Uterus (tissue), 4 donors: ENCODE measurements around the gene SNCAIP. TPM values are rescaled to one million over a fixed set of nuclear protein-coding genes. Genes with fewer than 3 reads are reported as not detected.
"Not testable (repeated sequence)": the region's sequence is repeated elsewhere in the genome, so short reads cannot be mapped to it uniquely, and the experiment has no call there.

Source experiments
- DNase-seq, 2 donors: peaks; one replicate each; pipeline ENCODE4 v3.0.0-alpha.2; 2019 to 2020
- H3K27ac ChIP-seq, 2 donors: fragments of 200-600 bp; sonication (generic); 1 replicate in 1 of 2; 2 replicates in 1 of 2; pipeline ENCODE4 v1.5.1; 2016 to 2018
- H3K27me3 ChIP-seq, 2 donors: fragments of 200-600 bp; sonication (generic); one replicate each; pipeline ENCODE4 v1.5.1; 2018 to 2019; ENCODE audit warnings: control low read depth in 1 of 2
- H3K36me3 ChIP-seq, 2 donors: fragments of 200-600 bp; sonication (generic); one replicate each; pipeline ENCODE4 v1.5.1; 2019; ENCODE audit warnings: control low read depth in 1 of 2
- H3K4me1 ChIP-seq, 2 donors: fragments of 200-600 bp; sonication (generic); one replicate each; pipeline ENCODE4 v1.5.1; 2018 to 2019; ENCODE audit warnings: control low read depth in 1 of 2
- H3K4me3 ChIP-seq, 2 donors: fragments of 200-600 bp; sonication (generic); 1 replicate in 1 of 2; 2 replicates in 1 of 2; pipeline ENCODE4 v1.5.1; 2018 to 2019; ENCODE audit warnings: mild to moderate bottlenecking in 1 of 2
- H3K9me3 ChIP-seq, 2 donors: fragments of 200-600 bp; sonication (generic); one replicate each; pipeline ENCODE4 v1.5.1; 2019; ENCODE audit warnings: control low read depth in 1 of 2
- CTCF ChIP-seq, 4 experiments: fragments of 200-600 bp in 2 of 4; fragments of 450-650 bp in 2 of 4; sonication (generic) in 2 of 4; IDR thresholded peaks; one replicate each; pipeline ENCODE4 v1.5.1; 2016 to 2019; ENCODE audit warnings: antibody characterized with exemption in 4 of 4, mild to moderate bottlenecking in 2 of 4, moderate library complexity in 1 of 4
- POLR2A ChIP-seq, 2 donors: fragments of 450-650 bp; IDR thresholded peaks; one replicate each; pipeline ENCODE4 v1.6.1; 2016; ENCODE audit warnings: antibody characterized with exemption in 2 of 2, mild to moderate bottlenecking in 1 of 2, moderate library complexity in 1 of 2
- intact Hi-C: fragments of 100-400 bp; cut with DNase I; formaldehyde crosslinking; loops from one replicate; pipeline ENCODE4 v1.15.1; 2023; ENCODE audit warnings: low total_unique reads
- total RNA-seq, 4 donors: library from RNA; depleted of rRNA in 3 of 4; stranded (reverse); fragments of >200 nt in 3 of 4; gene quantifications; one replicate each; pipeline versions ENCODE4 v1.1.0 to v1.2.4, GENCODE V29; 2014 to 2023
- donor health status: DM: yes; HTN: yes; CAD: no.

Gene SNCAIP
- total RNA-seq, 4 donors from 2014 or later = 15.3 to 104 (median 35.0) TPM

GRCh38 chr5:122346897-122347581 lies 35.0 kb downstream of the SNCAIP start:
- Histone ChIP-seq H3K4me3 (no peak overlapping the region), H3K9me3 (no peaks in the 10 kb centered on the region), H3K4me1 (peaks cover 0 to 26% of the 10 kb centered on the region in 2 donors), H3K27me3 (no peaks in the 10 kb centered on the region), H3K36me3 (no peaks in the 10 kb centered on the region), H3K27ac (peak overlapping the region in 1 of 2 donors; percentile 8)
- no peak for DNase-seq
- TF ChIP-seq POLR2A (IDR thresholded peaks at IDR 0.05) = no peak
- no peak for TF ChIP-seq CTCF (IDR thresholded peaks at IDR 0.05)
- intact Hi-C loops = no loop called here

- Histone ChIP-seq H3K27me3 (no peaks in the 10 kb centered on the region), H3K36me3 (no peaks in the 10 kb centered on the region), H3K4me1 (peaks cover 0 to 23% of the 10 kb centered on the region in 2 donors), H3K9me3 (no peaks in the 10 kb centered on the region), H3K27ac (no peak overlapping the region), H3K4me3 (no peak overlapping the region)
- intact Hi-C loops = no loop called here
- DNase-seq = no peak
- no peak for TF ChIP-seq POLR2A (IDR thresholded peaks at IDR 0.05)
- no peak for TF ChIP-seq CTCF (IDR thresholded peaks at IDR 0.05)
Measured at GRCh38 chr5:122350496-122350895, 38.5 kb downstream of the SNCAIP start.

- intact Hi-C loops = no loop called here
- Histone ChIP-seq H3K4me1 (peaks cover 0 to 18% of the 10 kb centered on the region in 2 donors), H3K27me3 (no peaks in the 10 kb centered on the region), H3K4me3 (no peak overlapping the region), H3K27ac (peak overlapping the region in 1 of 2 donors; percentile 2), H3K9me3 (no peaks in the 10 kb centered on the region), H3K36me3 (no peaks in the 10 kb centered on the region)
- TF ChIP-seq POLR2A (IDR thresholded peaks at IDR 0.05) = no peak
- no peak for DNase-seq
Measured at GRCh38 chr5:122351416-122352157, 39.5 kb downstream of the SNCAIP start.

GRCh38 chr5:122352331-122352730 lies 40.3 kb downstream of the SNCAIP start:
- H3K27ac ChIP-seq = no peak overlapping the region
- no peak overlapping the region for H3K4me3 ChIP-seq
- no peaks in the 10 kb centered on the region for H3K27me3 ChIP-seq
- TF ChIP-seq POLR2A (IDR thresholded peaks at IDR 0.05) = no peak
- TF ChIP-seq CTCF (IDR thresholded peaks at IDR 0.05) = no peak
- DNase-seq = no peak
- H3K36me3 ChIP-seq = no peaks in the 10 kb centered on the region
- no peaks in the 10 kb centered on the region for H3K9me3 ChIP-seq
- intact Hi-C loops = no loop called here
- peaks cover 0 to 14% of the 10 kb centered on the region in 2 donors for H3K4me1 ChIP-seq

GRCh38 chr5:122353361-122353760 lies 41.3 kb downstream of the SNCAIP start:
- H3K36me3 ChIP-seq, DNase-seq, H3K4me3 ChIP-seq, intact Hi-C loops, H3K27ac ChIP-seq, H3K27me3 ChIP-seq, H3K9me3 ChIP-seq: not testable (repeated sequence)
- peaks cover 0 to 14% of the 10 kb centered on the region in 2 donors for H3K4me1 ChIP-seq

- DNase-seq = no peak
- Histone ChIP-seq H3K9me3 (no peaks in the 10 kb centered on the region), H3K36me3 (no peaks in the 10 kb centered on the region), H3K27ac (no peak overlapping the region), H3K4me1 (peaks cover 0 to 22% of the 10 kb centered on the region in 2 donors), H3K4me3 (no peak overlapping the region), H3K27me3 (no peaks in the 10 kb centered on the region)
- TF ChIP-seq CTCF (IDR thresholded peaks at IDR 0.05) = no peak
- no peak for TF ChIP-seq POLR2A (IDR thresholded peaks at IDR 0.05)
- intact Hi-C loops = no loop called here
Measured at GRCh38 chr5:122354293-122354692, 42.3 kb downstream of the SNCAIP start.
